Trophoblast cell (in vitro differentiated cells and primary cell): ENCODE measurements around the gene NDST4.

ENCODE experiments used
- DNase-seq, 2 donors: peaks; one replicate each; pipeline ENCODE4 v3.0.0-alpha.2; 2016
- H2AFZ ChIP-seq: 2 replicates; pipeline ENCODE4 v1.6.1; 2013; ENCODE audit warnings: low read length, moderate library complexity, mild to moderate bottlenecking; ENCODE audit not compliant: insufficient read depth, poor library complexity
- H2AK5ac ChIP-seq: 2 replicates; pipeline ENCODE4 v1.6.1; 2013; ENCODE audit warnings: mild to moderate bottlenecking, low read length
- H2BK120ac ChIP-seq: 2 replicates; pipeline ENCODE4 v1.6.1; 2013; ENCODE audit warnings: low read length, mild to moderate bottlenecking, moderate library complexity; ENCODE audit not compliant: insufficient read depth, poor library complexity
- H2BK12ac ChIP-seq: 2 replicates; pipeline ENCODE4 v1.6.1; 2013; ENCODE audit warnings: mild to moderate bottlenecking, low read length, moderate library complexity
- H2BK5ac ChIP-seq: 2 replicates; pipeline ENCODE4 v1.6.1; 2013; ENCODE audit warnings: low read length, low read depth, moderate library complexity, mild to moderate bottlenecking; ENCODE audit not compliant: poor library complexity
- H3K14ac ChIP-seq: 2 replicates; pipeline ENCODE4 v1.6.1; 2013; ENCODE audit warnings: mild to moderate bottlenecking, low read length
- H3K18ac ChIP-seq: 2 replicates; pipeline ENCODE4 v1.6.1; 2013; ENCODE audit warnings: mild to moderate bottlenecking, low read length
- H3K23ac ChIP-seq: 2 replicates; pipeline ENCODE4 v1.6.1; 2013; ENCODE audit warnings: low read length
- H3K27ac ChIP-seq: 2 replicates; pipeline ENCODE4 v1.5.1; 2013; ENCODE audit warnings: low read depth, mild to moderate bottlenecking, inconsistent platforms, low read length, moderate library complexity
- H3K27me3 ChIP-seq: 2 replicates; pipeline ENCODE4 v1.6.1; 2013; ENCODE audit warnings: inconsistent platforms, mild to moderate bottlenecking, low read length, moderate library complexity; ENCODE audit not compliant: insufficient read depth
- H3K36me3 ChIP-seq, 2 experiments: 1 replicate in 1 of 2; 2 replicates in 1 of 2; pipeline ENCODE4 v1.6.1; 2013; ENCODE audit warnings: low read length in 2 of 2, mild to moderate bottlenecking in 2 of 2, moderate library complexity in 1 of 2; ENCODE audit not compliant: insufficient read depth in 2 of 2, control insufficient read depth in 1 of 2
- H3K4ac ChIP-seq: 2 replicates; pipeline ENCODE4 v1.6.1; 2013; ENCODE audit warnings: low read depth, mild to moderate bottlenecking, low read length, moderate library complexity
- H3K4me1 ChIP-seq, 2 experiments: 1 replicate in 1 of 2; 2 replicates in 1 of 2; pipeline ENCODE4 v1.6.1; 2013; ENCODE audit warnings: low read length in 2 of 2, mild to moderate bottlenecking in 2 of 2, moderate library complexity in 1 of 2; ENCODE audit not compliant: insufficient read depth in 2 of 2, control insufficient read depth in 1 of 2
- H3K4me2 ChIP-seq: 2 replicates; pipeline ENCODE4 v1.6.1; 2013; ENCODE audit warnings: inconsistent platforms, mild to moderate bottlenecking, low read length, moderate library complexity
- H3K4me3 ChIP-seq: 2 replicates; pipeline ENCODE4 v1.5.1; 2013; ENCODE audit warnings: mild to moderate bottlenecking, low read depth, low read length, inconsistent platforms
- H3K79me1 ChIP-seq: one replicate; pipeline ENCODE4 v1.6.1; 2013; ENCODE audit warnings: low read length
- H3K79me2 ChIP-seq: 2 replicates; pipeline ENCODE4 v1.6.1; 2013; ENCODE audit warnings: low read length, mild to moderate bottlenecking; ENCODE audit not compliant: control insufficient read depth, insufficient read depth, poor library complexity
- H3K9ac ChIP-seq: 2 replicates; pipeline ENCODE4 v1.6.1; 2013; ENCODE audit warnings: mild to moderate bottlenecking, low read length
- H3K9me3 ChIP-seq: 2 replicates; pipeline ENCODE4 v1.6.1; 2013; ENCODE audit warnings: low read depth, mild to moderate bottlenecking, control low read depth, inconsistent platforms, low read length; ENCODE audit not compliant: insufficient read depth
- H4K12ac ChIP-seq: 2 replicates; pipeline ENCODE4 v1.6.1; 2013; ENCODE audit warnings: low read depth, mild to moderate bottlenecking, low read length, moderate library complexity
- H4K8ac ChIP-seq: 2 replicates; pipeline ENCODE4 v1.6.1; 2013; ENCODE audit warnings: low read depth, mild to moderate bottlenecking, low read length, moderate library complexity
- H4K91ac ChIP-seq: one replicate; pipeline ENCODE4 v1.6.1; 2013; ENCODE audit warnings: low read depth, mild to moderate bottlenecking, low read length, moderate library complexity
- WGBS: extraction: QIAGEN DNeasy Blood & Tissue Kit; methylation state at CpG from one replicate; pipeline ENCODE4 v1.1.7; 2013; ENCODE audit warnings: missing lambda C conversion rate; ENCODE audit not compliant: insufficient read length, insufficient coverage; ENCODE audit errors: extremely low coverage; 5-methylcytosine and 5-hydroxymethylcytosine counted together

Gene NDST4

DNA sequence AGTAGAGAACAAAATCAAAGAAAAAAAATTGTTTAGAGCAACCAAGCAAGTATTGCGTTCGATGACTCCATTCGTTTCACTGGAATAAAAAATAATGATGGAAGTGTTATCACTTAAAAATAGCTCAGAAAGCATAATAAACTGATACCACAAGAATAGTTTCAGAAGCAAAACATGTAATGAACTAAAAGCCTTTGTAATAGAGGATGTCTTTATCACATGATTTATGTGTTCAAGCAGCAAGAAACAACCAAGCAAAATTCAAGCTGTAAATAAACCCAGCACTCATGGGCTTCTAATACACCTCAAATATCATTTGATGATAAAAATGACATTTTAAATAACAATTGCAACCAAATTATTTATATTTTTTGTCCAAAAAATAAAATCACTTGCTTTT, 192.2 kb downstream of the NDST4 start:
- DNase-seq, result no peak
- no peaks in the 10 kb centered on the region for H3K27me3 ChIP-seq
- no peak overlapping the region for H3K14ac ChIP-seq
- H3K4me2 ChIP-seq, result no peak overlapping the region
- no peak overlapping the region for H3K23ac ChIP-seq
- no peak overlapping the region for H2BK12ac ChIP-seq
- H3K9me3 ChIP-seq, result no peaks in the 10 kb centered on the region
- H3K79me1 ChIP-seq, result no peaks in the 10 kb centered on the region
- no peaks in the 10 kb centered on the region for H3K36me3 ChIP-seq
- no peak overlapping the region for H2AK5ac ChIP-seq
- no peaks in the 10 kb centered on the region for H3K79me2 ChIP-seq
- no peak overlapping the region for H3K27ac ChIP-seq
- no peak overlapping the region for H4K8ac ChIP-seq
- no CpG with 5 or more reads among the region's 3 CpGs for WGBS
- no peak overlapping the region for H4K12ac ChIP-seq
- no peak overlapping the region for H3K4me3 ChIP-seq
- H3K18ac ChIP-seq, result no peak overlapping the region
- peaks cover 0 to 2% of the 10 kb centered on the region in 2 experiments for H3K4me1 ChIP-seq
- no peak overlapping the region for H2BK5ac ChIP-seq
- no peak overlapping the region for H4K91ac ChIP-seq
- no peak overlapping the region for H2AFZ ChIP-seq
- H3K4ac ChIP-seq, result no peak overlapping the region
- H3K9ac ChIP-seq, result no peak overlapping the region
- no peak overlapping the region for H2BK120ac ChIP-seq

DNA sequence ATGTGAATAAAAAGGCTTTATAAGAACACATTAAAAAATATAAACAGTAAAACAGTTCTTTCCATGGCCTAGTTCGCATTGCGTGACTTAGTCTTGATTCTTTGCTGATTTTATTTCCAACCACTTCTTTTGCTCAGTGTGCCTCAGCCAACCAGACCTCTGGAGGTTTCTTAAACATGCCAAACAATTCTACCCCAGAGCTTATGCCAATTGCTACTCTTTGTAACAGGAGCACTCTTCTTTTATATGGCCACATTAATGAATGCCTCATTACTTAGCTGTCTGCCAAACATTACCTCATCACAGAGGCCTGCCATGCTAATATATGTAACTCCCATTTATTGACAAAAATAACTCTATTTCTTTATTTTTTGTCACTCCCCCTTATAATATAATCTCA, 202.3 kb downstream of the NDST4 start:
- H2AFZ ChIP-seq, result no peak overlapping the region
- no peaks in the 10 kb centered on the region for H3K9me3 ChIP-seq
- no peak overlapping the region for H3K4me3 ChIP-seq
- no peaks in the 10 kb centered on the region for H3K79me2 ChIP-seq
- no peak overlapping the region for H3K4me2 ChIP-seq
- no peak overlapping the region for H4K12ac ChIP-seq
- no peak overlapping the region for H3K9ac ChIP-seq
- no peaks in the 10 kb centered on the region for H3K27me3 ChIP-seq
- H3K14ac ChIP-seq, result no peak overlapping the region
- no peak for DNase-seq
- no peak overlapping the region for H3K23ac ChIP-seq
- no CpG with 5 or more reads among the region's 2 CpGs for WGBS
- no peak overlapping the region for H2AK5ac ChIP-seq
- no peaks in the 10 kb centered on the region for H3K36me3 ChIP-seq
- H3K4ac ChIP-seq, result no peak overlapping the region
- H4K91ac ChIP-seq, result no peak overlapping the region
- no peaks in the 10 kb centered on the region for H3K79me1 ChIP-seq
- no peak overlapping the region for H3K18ac ChIP-seq
- no peak overlapping the region for H2BK5ac ChIP-seq
- H3K4me1 ChIP-seq, result no peaks in the 10 kb centered on the region
- no peak overlapping the region for H4K8ac ChIP-seq
- no peak overlapping the region for H3K27ac ChIP-seq
- H2BK12ac ChIP-seq, result no peak overlapping the region
- no peak overlapping the region for H2BK120ac ChIP-seq

DNA sequence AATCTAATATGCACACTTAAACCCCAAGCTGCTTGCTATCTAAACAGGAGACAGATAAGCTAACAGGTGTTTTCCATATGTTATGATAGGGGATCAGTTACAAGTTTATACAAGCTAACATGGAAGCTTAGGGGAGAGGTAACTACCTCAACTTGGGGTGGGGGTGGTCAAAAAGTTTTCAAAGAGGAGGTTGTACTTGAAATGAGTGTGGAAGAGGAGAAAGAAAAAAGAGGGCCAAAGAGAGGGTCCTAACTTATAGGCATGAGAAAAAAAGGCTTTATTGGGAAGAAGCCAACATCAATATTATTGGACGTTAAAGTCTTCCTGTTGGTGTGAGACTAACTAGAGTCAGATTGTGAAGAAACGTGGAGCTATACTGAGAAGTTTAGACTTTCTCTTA, 205.9 kb downstream of the NDST4 start:
- Histone ChIP-seq H3K23ac (no peak overlapping the region), H3K18ac (no peak overlapping the region), H3K14ac (no peak overlapping the region), H2AFZ (no peak overlapping the region), H3K27ac (no peak overlapping the region), H3K79me1 (no peaks in the 10 kb centered on the region), H3K4me1 (no peaks in the 10 kb centered on the region), H4K12ac (no peak overlapping the region), H4K91ac (no peak overlapping the region), H3K4me3 (no peak overlapping the region), H3K4me2 (no peak overlapping the region), H4K8ac (no peak overlapping the region), H3K9ac (no peak overlapping the region), H2AK5ac (no peak overlapping the region), H3K4ac (no peak overlapping the region), H2BK5ac (no peak overlapping the region), H3K27me3 (no peaks in the 10 kb centered on the region), H3K36me3 (no peaks in the 10 kb centered on the region), H3K9me3 (no peaks in the 10 kb centered on the region), H2BK12ac (no peak overlapping the region), H3K79me2 (no peaks in the 10 kb centered on the region), H2BK120ac (no peak overlapping the region)
- no peak for DNase-seq
- no CpG with 5 or more reads among the region's 2 CpGs for WGBS

DNA sequence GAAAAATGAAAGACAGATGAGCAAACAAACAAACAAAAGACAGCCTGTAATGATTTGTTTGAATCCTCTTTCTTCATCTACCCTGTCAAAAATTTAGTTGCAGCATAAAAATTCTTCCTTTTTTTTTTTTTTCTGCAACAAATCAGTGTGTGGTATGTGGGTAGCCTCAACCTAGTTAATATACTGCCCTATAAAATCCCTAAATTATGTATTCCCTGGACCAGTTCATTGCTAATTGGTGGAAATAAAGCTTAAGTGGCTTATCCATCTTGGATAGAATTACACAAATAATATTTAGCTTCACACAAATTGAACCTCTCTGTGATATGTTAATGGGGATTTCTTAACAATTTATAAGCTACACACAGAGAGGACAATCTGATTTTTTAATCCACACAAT, 208.4 kb downstream of the NDST4 start:
- Histone ChIP-seq H3K4ac (no peak overlapping the region), H3K18ac (no peak overlapping the region)

More for the DNA sequence above, 208.4 kb downstream of the NDST4 start:
- Histone ChIP-seq H2BK5ac (no peak overlapping the region), H3K23ac (no peak overlapping the region), H3K14ac (no peak overlapping the region), H3K27ac (no peak overlapping the region), H3K79me2 (no peaks in the 10 kb centered on the region), H3K36me3 (no peaks in the 10 kb centered on the region), H3K79me1 (no peaks in the 10 kb centered on the region), H4K8ac (no peak overlapping the region), H3K4me1 (no peaks in the 10 kb centered on the region), H3K4me2 (no peak overlapping the region), H4K12ac (no peak overlapping the region), H2AFZ (no peak overlapping the region), H2BK120ac (no peak overlapping the region), H3K27me3 (no peaks in the 10 kb centered on the region), H3K9me3 (no peaks in the 10 kb centered on the region), H3K4me3 (no peak overlapping the region), H3K9ac (no peak overlapping the region), H4K91ac (no peak overlapping the region), H2BK12ac (no peak overlapping the region), H2AK5ac (no peak overlapping the region)
- no peak for DNase-seq
